SH-SY5Y (cell line): ENCODE data around the gene GRPEL2.

ENCODE experiments used
- GATA2 ChIP-seq: IDR thresholded peaks from 2 replicates; pipeline ENCODE4 v1.6.1; 2011; ENCODE audit warnings: mild to moderate bottlenecking, low read depth, low read length
- GATA3 ChIP-seq: IDR thresholded peaks from 2 replicates; pipeline ENCODE4 v1.6.1; 2011; ENCODE audit warnings: low read depth, mild to moderate bottlenecking, low read length, moderate library complexity

GRCh38 chr5:149375434-149375833, 30.1 kb downstream of the GRPEL2 start:
- TF ChIP-seq GATA2 (no peak), GATA3 (no peak)
